ENCODE results near the gene PAPOLG.
"Not testable (repeated sequence)": the region's sequence is repeated elsewhere in the genome, so short reads cannot be mapped to it uniquely, and the experiment has no call there.

Gene PAPOLG

GRCh38 chr2:60775048-60775639 lies 19.1 kb downstream of the PAPOLG start:
- DNase-seq: no peak

- DNase-seq: no peak
Measured at GRCh38 chr2:60778352-60778751, 22.3 kb downstream of the PAPOLG start.

- DNase-seq: no peak
Measured at GRCh38 chr2:60779426-60779825, 23.4 kb downstream of the PAPOLG start.

- DNase-seq: no peak
Measured at GRCh38 chr2:60780721-60781120, 24.7 kb downstream of the PAPOLG start.

GRCh38 chr2:60793169-60793568 lies 37.1 kb downstream of the PAPOLG start:
- no peak for DNase-seq

GRCh38 chr2:60794271-60794863 lies 38.3 kb downstream of the PAPOLG start:
- DNase-seq: peak in 1 of 5 experiments; percentile 43

- DNase-seq: no peak
Measured at GRCh38 chr2:60796573-60797509, 40.8 kb downstream of the PAPOLG start.

GRCh38 chr2:60804473-60804872 lies 48.4 kb downstream of the PAPOLG start:
- DNase-seq: no peak

- DNase-seq: no peak
Measured at GRCh38 chr2:60806595-60806987, 50.5 kb downstream of the PAPOLG start.

- DNase-seq: peak in 4 of 5 experiments; percentile 20 to 69 (median 50)
Measured at GRCh38 chr2:60806988-60807681, 51.1 kb downstream of the PAPOLG start.

- DNase-seq: no peak
Measured at GRCh38 chr2:60808330-60808801, 52.3 kb downstream of the PAPOLG start.

- no peak for DNase-seq
Measured at GRCh38 chr2:60811491-60812375, 55.7 kb downstream of the PAPOLG start.

- DNase-seq: not testable (repeated sequence)
Measured at GRCh38 chr2:60817191-60817590, 61.1 kb downstream of the PAPOLG start.

GRCh38 chr2:60818272-60818671 lies 62.2 kb downstream of the PAPOLG start:
- peak in 3 of 5 experiments; percentile 18 to 28 (median 25) for DNase-seq

GRCh38 chr2:60819155-60819862 lies 63.2 kb downstream of the PAPOLG start:
- DNase-seq: peak; percentile 48 to 98 (median 81)

- no peak for DNase-seq
Measured at GRCh38 chr2:60819936-60820335, 63.9 kb downstream of the PAPOLG start.

GRCh38 chr2:60820416-60821132 lies 64.5 kb downstream of the PAPOLG start:
- DNase-seq: no peak

GRCh38 chr2:60821133-60821469 lies 65.0 kb downstream of the PAPOLG start:
- no peak for DNase-seq

- DNase-seq: no peak
Measured at GRCh38 chr2:60821587-60822302, 65.7 kb downstream of the PAPOLG start.

- no peak for DNase-seq
Measured at GRCh38 chr2:60822987-60823386, 66.9 kb downstream of the PAPOLG start.

All from T-helper 2 cell (primary cell).